Epithelial cell of proximal tubule (primary cell): ENCODE measurements around the gene RTL5. TPM values are rescaled to one million over a fixed set of nuclear protein-coding genes. Genes with fewer than 3 reads are reported as not detected.

ENCODE experiments used
- DNase-seq: peaks from one replicate; pipeline ENCODE4 v3.0.0-alpha.2; 2011; ENCODE audit warnings: low read depth
- H3K4me3 ChIP-seq: 2 replicates; pipeline ENCODE4 v1.5.1; 2011; ENCODE audit warnings: low read depth, mild to moderate bottlenecking, low read length
- CTCF ChIP-seq: conservative IDR thresholded peaks from 2 replicates; pipeline ENCODE4 v1.5.1; 2012; ENCODE audit warnings: low read depth, mild to moderate bottlenecking, low read length
- total RNA-seq: library from RNA; depleted of rRNA; stranded (reverse); fragments of >200 nt; gene quantifications from 2 replicates; pipeline ENCODE4 v1.2.3, GENCODE V29; 2015

RTL5 gene
- total RNA-seq, 1 donor from 2014 or later, result 0.86 TPM

- no peak for TF ChIP-seq CTCF
- no peak for DNase-seq
- no peak overlapping the region for H3K4me3 ChIP-seq
Measured at GRCh38 chrX:72080800-72081199, 50.9 kb downstream of the RTL5 start.

- no peak overlapping the region for H3K4me3 ChIP-seq
- no peak for TF ChIP-seq CTCF
- DNase-seq, result no peak
Measured at GRCh38 chrX:72080150-72080549, 51.6 kb downstream of the RTL5 start.

GRCh38 chrX:72079607-72080006, 52.1 kb downstream of the RTL5 start:
- H3K4me3 ChIP-seq, result no peak overlapping the region
- DNase-seq, result no peak
- TF ChIP-seq CTCF, result no peak

- no peak for DNase-seq
- no peak for TF ChIP-seq CTCF
- no peak overlapping the region for H3K4me3 ChIP-seq
Measured at GRCh38 chrX:72078411-72078810, 53.3 kb downstream of the RTL5 start.

Other genes with a start within 250 kb of the RTL5 start
- 1.0 and 1.1 TPM in 2 replicates for gene NHSL2, start 221.1 kb downstream of the RTL5 start, total RNA-seq
- 16.1 and 16.8 TPM in 2 replicates for gene PIN4, start 49.8 kb upstream of the RTL5 start, total RNA-seq
- gene ERCC6L, start 107.1 kb upstream of the RTL5 start, total RNA-seq, result 6.6 and 9.5 TPM in 2 replicates
- gene RPS4X, start 145.3 kb upstream of the RTL5 start, total RNA-seq, result 593 and 741 TPM in 2 replicates
- gene CITED1, start 174.0 kb upstream of the RTL5 start, total RNA-seq, result not detected in 2 replicates